Activated CD4-positive, alpha-beta T cell treated with anti-CD3 and anti-CD28 coated beads for 1 hour (primary cell): ENCODE measurements around the gene CR1L.
"Not testable (repeated sequence)": the region's sequence is repeated elsewhere in the genome, so short reads cannot be mapped to it uniquely, and the experiment has no call there.

Experiments used
- DNase-seq: peaks from one replicate; pipeline ENCODE4 v3.0.0-alpha.2; 2020

CR1L gene

DNA sequence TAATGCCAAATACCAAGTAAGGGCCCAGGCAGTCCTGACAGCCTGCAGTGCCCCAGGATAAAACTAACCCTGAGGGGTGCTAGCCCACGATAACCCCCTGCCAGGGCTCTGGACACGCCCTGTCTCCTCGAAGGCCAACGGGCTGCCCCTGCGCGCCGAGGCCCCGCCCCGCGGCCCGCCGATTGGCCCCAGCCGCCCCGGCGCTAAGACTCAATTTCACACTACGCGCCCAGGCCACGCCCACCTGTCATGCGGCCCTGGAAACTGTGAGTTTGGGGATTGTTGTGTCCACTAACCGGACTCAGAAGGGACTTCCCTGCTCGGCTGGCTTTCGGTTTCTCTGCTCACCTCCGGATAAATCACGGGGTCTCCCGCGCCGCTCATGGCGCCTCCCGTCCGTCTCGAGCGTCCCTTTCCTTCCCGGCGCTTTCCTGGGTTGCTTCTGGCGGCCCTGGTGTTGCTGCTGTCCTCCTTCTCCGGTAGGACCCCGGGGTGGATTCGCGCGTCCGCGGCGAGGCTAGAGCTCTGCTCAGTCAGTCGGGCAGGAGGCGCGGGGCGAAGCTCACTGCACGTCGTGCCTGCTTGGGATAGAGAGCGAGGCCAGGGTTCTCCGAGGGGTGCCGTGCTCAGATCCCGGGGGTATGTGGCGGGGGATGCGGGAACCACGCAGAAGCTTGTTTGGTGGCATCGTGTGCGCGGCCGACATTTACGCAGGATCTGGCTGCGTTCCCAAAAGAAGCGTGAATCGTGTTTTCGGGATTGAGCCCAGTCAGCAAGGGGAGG lies at the start of gene CR1L:
Gene CR1L (plus strand): TSS at position 282 of the 783 bp plus-strand sequence. CDS start 101 bp downstream, at position 383.
- peak; percentile 51 for DNase-seq

DNA sequence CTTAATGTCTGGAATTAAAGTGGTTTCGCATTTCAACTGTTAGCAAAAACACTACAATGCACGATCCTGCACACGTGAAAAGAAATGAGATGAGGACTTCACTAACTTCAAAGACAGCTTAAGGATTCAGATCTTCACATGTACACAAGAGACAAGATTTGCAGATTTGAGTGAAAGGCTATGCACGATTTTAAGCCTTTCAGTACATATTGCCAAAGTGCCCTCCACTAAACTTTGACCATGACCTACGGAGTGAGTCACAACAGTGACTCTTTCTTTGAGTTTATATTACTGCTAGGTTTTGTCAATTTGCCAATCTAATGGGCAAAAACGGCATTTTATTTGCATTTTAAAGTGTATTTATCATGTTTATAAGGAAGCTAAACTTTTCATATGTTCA lies 41.2 kb upstream of the CR1L start:
- no peak for DNase-seq

DNA sequence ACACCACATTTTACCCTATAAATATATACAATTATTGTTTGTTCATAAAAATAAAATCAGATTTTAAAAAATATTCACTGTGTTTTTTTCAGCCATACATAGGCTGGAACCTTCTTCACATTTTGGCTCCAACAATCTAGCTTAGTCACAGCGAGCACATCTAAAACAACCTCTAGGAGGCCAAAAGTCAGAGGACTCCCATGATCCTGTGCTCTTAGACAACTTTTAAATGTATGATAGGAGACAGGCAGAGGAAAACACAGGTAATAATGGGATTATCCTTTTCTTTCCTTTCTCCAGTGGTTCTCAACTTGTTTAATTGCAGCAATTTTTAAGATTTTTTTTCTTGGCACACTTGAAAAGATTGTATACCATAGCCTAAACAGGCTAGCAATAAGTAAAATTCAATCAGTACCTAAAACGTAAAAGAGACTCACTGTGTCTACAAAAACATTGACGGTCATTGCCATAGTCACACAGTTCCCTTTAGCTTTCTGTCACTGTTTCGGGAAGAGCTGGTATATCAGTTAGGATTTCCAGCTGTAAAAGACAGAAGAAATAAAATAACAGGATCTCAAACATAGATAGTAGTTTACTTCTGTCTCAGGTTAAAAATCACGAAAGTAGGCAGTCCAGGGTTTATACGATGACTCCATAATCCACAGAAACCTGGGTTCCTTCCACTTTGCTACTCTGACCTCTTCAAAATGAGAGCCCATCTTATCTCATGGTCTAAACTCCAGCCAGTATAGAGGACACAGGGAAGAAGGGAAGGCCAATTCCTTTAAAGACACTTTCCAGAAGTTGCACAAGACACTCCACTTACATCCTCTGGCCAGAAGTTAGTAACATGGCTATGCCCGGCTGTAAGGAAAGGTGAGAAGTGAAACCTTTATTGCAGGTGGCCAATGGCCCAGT lies 39.2 kb upstream of the CR1L start:
- no peak for DNase-seq

DNA sequence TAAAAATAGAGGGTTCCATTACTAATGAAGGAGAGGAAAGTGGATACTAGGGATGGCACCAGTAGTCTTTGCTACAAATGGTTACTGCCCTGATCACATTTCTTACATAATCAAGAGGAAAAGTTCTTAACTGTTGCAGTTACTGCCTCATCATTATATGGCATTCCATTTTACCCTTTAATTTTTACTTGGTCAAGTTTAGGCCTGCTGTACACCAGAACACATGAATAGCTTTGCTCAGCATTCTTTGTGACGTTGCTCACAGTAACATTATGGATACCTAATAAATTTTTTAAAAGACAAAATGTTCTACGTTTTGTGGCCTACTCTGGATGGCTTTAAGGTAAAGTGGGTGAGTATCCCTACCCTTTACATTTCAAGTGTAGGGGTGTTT lies 38.6 kb upstream of the CR1L start:
- no peak for DNase-seq

DNA sequence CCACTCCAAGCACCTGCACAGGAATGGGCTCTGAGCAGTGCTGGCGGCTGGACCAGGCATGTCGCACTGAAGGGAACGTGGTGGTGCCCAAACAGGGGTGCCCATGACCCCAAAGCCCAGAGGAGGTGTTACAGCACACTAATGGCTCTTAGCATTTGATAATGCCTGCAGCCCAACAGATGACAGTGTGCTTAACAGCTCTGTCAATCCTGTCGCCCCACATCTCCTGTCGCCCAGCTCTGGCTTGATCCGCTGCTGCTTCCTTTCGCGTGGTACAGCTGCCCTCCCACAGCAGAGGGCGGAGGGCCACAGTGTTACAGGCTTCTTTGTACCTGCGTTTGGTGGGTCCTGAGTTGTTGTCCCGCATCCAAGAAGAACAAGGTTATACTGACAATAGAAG lies 32.2 kb upstream of the CR1L start:
- no peak for DNase-seq

DNA sequence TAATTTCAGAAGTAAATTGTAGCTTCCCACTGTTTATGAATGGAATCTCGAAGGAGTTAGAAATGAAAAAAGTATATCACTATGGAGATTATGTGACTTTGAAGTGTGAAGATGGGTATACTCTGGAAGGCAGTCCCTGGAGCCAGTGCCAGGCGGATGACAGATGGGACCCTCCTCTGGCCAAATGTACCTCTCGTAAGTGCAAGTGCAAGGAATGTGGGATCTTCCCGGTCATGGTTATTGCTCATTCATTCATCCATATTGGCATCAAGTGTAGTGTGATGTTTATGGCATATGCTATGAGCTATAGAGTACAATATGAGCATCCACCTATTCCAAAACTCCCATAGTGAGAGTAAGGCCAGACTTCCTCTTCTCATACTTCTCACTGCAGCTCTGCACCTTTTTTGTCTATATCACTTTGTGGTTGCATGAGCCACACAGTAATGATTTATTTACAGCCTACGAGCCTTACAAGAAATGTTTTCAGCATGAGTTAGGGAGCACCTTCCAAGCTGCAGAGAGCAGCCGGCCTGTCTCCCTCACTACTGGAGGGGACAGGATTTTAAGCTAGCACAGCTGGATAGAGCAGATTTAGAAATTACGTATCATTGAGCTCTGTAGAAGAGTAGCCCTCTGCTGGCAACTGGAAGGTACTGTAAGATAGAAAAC lies 24.9 kb upstream of the CR1L start:
- DNase-seq: no peak

DNA sequence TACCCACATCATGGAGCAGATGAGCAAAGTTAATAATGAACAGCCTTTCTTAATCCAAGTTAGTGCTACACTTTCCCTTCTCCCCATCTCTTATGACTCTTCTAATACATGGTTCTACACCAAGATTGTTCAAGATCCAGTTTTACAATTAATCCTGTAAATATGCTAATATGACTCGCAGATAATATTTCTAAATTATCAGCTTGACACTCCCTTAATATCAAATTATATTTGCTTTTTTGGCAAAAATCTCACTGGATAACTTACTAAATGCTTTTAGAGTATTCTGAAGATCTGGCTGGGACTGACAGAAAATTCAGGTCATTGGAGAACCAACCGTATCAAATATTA lies 24.4 kb upstream of the CR1L start:
- no peak for DNase-seq

DNA sequence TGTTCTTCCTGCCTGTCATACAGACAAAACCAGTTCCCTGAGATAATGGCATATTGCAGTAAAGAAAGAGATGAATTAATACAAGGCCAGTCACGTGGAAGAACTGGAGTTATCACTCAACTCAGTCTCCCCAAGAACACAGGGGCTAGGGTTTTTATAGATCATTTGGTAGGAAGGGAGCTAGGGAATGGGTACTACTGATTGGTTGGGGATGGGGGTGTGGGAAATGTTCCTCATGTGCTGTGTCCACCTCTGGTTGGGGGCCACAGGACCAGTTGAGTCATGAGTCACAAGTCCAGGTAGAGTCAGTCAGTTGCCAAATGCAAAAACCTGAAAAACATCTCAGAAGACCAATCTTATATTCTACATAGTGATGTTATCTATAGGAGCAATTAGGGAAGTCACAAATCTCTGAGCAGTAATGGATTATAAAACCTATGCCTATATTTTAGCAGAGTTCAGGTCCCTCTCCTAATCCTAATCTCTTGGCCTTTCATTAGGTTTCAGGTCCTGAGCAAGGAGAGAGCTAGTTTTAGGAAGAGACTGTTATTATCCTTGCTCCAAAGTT lies 19.3 kb upstream of the CR1L start:
- DNase-seq: not testable (repeated sequence)

DNA sequence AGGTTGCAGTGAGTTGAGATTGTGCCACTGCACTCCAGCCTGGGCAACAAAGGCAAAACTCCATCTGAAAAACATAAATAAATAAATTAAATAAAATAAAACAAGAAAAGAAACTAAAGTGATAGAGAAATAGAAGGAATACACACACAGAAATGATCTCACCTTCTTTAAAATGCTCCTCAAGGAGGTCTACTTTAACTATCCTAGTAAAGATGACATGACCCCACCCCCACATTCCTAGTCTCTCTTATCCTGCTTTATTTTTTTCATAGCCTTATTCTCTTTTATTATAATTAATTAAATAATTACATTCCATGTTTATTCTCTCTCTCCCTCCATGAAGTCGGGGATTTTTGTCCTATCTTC lies 18.0 kb upstream of the CR1L start:
- DNase-seq: no peak

DNA sequence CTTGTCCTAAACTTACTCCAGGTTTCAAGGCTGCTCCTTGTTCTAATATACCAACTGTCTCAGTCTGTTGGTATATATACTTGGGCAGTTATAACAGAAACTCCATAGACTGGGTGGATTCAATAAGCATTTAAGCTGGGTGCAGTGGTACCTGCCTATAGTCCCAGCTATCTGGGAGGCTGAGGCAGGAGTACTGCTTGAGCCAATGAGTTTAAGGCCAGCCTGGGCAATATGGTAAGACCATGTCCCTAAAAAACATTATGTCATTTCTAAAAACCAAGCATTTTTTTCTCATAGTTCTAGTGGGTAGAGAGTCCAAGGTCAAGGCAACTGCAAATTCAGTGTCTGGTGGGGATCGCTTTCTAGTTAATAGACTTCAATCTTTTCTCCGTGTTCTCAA lies 17.4 kb upstream of the CR1L start:
- no peak for DNase-seq

DNA sequence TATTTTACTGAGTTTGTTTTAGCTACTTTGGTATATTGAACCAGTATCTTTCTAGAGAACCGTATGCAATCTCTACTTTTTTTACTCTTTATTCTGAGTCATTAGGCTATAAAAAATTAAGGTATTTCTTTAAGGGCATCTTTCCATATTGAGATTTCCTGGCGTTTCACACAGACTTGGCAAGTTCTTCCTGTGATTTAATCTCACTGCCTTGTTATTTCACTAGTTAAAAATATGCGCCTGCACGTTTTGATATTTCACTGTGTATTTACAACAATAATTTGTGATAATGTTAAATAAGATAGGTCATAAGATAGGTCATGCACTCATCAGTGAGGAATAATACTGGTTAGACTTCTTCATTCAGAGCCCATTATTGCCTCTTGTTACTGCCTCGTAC lies 16.2 kb upstream of the CR1L start:
- DNase-seq: no peak

DNA sequence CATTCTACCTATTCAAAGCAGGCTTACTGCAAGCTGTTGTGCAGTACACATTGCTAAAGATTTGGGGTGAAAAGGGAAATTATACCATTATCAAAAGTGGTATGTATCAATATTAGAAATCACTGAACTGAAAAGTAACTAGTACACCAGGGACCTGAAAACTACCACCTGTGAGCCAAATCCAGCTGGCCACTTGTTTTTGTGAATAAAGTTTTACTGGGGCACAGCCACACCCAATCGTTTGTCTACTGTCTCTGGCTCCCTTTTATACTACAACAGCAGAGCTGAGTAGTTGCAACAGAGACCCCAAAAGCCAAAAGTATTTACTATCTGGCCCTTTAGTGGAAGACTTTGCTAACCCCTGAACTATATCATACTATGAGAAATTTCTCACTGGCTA lies 13.8 kb upstream of the CR1L start:
- no peak for DNase-seq

DNA sequence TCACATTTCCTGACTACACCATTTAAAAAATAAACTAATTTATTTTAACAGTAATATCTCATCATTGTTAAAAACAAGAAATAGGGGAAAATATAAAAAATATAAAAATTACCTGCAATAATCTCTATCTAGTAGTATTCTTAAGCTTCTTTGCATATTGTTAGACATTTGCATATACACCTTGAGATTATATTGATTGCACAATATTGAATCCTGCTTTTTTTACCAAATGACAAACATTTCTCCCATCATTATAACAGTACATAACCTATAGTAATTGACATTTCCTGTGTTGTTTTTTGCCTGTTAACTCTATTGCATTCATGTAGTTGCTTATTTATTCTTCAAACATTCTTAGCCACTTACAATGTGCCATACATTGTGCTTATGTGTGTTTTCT lies 11.7 kb upstream of the CR1L start:
- no peak for DNase-seq

DNA sequence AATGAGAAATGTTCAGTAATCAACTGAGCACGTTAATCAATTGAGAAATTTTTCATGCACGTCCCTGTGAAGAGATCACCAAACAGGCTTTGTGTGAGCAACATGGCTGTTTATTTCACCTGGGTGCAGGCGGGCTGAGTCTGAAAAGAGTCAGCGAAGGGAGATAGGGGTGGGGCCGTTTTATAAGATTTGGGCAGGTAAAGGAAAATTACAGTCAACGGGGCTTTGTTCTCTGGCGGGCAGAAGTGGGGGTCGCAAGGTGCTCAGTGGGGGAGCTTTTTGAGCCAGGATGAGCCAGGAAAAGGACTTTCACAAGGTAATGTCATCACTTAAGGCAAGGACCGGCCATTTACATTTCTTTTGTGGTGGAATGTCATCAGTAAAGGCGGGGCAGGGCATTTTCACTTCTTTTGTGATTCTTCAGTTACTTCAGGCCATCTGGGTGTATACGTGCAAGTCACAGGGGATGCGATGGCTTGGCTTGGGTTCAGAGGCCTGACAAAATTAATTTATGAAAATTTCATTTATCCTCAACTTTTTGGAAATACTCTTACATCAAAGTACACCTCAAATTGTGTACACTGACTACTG lies 11.1 kb upstream of the CR1L start:
- not testable (repeated sequence) for DNase-seq

DNA sequence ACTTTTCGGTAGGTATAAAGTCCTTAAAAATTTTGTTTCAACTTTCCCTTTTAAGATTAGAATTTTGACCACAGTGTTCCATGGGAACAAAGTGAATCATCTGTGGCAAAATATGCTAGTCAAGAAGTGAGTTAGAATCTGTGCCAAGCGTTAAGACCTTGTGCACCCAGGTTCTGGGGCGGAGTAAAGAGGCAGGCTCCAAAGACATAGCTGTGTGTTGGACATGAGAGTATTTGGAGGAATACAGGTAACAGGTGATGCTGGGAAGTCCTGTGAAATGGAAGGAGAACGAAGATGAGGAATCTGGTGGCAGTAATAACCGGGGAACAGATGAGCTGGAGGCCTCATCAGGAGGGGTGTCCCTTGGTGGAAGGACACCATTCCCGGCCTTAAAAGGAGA lies 10.6 kb upstream of the CR1L start:
- DNase-seq: not testable (repeated sequence)

DNA sequence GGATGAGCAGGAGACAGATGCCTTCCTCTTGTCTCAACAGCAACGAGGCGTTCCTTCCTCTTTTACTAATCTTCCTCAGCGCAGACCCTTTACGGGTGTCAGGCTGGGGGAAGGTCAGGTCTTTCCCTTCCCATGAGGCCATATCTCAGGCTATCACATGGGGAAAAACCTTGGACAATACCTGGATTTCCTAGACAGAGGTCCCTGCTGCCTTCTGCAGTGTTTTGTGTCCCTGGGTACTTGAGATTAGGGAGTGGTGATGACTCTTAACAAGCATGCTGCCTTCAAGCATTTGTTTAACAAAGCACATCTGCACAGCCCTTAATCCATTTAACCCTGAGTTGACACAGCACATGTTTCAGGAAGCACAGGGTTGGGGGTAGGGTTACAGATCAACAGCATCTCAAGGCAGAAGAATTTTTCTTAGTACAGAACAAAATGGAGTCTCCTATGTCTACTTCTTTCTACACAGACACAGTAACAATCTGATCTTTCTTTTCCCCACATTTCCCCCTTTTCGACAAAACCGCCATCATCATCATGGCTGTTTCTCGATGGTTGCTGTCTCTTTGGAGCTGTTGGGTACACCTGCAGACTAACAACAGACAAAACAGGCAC lies 9.3 kb upstream of the CR1L start:
- not testable (repeated sequence) for DNase-seq

DNA sequence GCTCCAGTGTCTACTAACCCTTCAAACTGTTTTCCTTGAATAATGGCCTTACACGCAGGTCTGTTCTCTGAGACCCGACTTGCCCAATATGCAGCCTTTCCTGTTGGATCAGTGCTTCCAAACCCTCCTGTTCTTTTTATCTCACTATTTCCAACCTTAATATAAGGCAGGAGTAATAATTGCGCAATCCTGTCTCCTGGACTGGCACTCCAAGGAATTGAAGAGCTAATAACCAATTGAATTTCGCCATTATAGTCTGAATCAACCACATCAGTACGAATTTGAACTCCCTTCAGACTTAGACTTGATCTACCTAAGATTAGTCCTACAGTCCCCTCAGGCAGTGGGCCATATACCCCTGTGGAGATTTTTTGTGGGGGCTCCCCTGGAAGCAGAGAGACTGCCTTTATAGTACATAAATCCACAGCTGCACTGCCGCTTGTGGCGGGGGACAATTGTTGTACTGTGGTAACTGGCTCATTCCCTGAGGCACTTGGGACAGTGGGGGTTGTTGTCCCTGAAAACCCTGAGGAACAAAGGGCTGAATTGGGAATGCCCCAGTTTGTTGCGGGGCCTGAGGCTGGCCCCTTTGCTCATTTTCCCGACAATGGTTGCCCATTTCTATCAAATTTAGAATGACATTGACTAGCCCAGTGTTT lies 6.3 kb upstream of the CR1L start:
- DNase-seq: not testable (repeated sequence)

DNA sequence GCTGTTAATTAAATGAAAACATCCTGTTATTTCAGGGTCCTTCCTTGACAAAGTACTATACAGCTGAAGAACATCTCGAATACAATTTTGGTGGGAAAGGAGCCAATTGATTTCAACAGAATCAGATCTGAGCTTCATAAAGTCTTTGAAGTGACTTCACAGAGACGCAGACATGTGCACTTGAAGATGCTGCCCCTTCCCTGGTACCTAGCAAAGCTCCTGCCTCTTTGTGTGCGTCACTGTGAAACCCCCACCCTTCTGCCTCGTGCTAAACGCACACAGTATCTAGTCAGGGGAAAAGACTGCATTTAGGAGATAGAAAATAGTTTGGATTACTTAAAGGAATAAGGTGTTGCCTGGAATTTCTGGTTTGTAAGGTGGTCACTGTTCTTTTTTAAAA lies 5.6 kb upstream of the CR1L start:
- DNase-seq: not testable (repeated sequence)

DNA sequence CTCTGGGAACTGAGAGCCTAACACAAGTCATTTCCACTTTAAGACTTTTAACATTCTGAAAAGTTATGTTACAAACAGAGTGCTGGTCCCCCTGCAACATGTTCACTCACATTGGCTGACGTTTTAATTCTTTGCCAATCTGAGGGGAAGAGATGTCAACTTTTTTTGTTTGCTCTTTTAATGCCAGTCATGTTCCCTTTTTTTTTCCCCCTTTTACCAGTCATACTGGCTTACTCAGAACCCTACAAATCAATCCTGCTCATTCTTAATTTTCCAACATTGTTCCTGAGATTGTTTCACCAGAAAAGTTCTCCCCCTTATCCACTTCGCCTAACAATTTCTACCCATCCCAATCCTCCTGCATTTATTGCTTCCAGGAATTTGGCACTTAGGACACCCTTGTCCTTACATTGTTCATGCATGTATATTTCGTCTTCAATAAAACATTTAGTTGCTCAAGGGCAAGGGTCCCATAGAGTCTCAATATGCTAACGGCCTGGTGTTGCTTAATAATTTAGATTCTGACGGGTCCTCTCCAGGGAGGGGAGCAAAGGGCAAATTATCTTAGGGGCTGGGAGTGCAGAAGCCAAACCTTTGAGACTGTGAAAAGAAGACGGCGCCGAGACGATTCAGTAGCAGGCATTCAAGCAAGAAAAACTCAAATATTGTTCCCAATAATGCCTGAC lies 624 bp upstream of the CR1L start:
- DNase-seq: no peak

DNA sequence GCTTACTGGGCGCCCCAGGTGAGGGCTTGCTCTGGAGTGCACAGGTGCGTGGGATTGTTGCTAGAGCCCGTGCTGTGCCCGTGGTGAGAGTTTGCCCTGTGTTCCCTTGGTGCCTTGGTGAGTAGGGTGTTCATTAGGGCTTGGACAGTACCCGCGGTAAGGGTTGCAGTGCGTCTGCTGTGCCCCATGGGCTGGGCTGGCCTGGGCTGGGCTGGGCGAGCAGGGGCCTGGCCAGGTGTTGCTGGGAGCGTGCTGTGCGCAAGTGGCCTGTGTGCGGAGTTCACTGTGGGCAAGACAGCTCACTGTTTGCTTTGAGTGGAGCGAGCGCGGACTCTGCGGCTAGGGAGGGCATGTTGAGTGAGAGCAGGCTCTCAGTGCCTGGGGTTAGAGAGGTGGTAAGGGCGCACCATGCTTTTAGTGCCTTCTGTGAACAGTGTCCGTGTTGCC lies 725 bp downstream of the CR1L start:
- DNase-seq: no peak

DNA sequence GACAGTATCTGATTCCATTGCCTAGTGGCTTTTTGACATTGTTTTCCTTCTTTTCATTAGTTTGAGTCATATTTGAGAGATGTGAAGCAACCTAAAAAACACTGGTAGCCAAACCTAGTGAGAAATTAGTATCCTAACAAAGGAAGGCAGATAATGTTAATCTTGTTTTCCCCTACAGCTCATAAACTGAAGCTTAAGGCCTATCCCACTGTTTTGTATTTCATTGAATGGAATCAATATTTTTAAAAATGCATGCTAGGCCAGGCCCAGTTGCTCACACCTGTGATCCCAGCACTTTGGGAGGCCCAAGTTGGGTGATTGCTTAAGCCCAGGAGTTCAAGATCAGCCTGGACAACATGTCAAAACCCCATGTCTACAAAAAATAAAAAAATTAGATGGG lies 1.2 kb downstream of the CR1L start:
- DNase-seq: no peak
